OCI-M2 (cell line): ENCODE measurements around the gene ZBTB24.

Source experiments
- DNase-seq: peaks from one replicate; lab custom pipeline; 2025; ENCODE audit not compliant: unreplicated experiment; lab: John Stamatoyannopoulos, UW

Gene ZBTB24

DNA sequence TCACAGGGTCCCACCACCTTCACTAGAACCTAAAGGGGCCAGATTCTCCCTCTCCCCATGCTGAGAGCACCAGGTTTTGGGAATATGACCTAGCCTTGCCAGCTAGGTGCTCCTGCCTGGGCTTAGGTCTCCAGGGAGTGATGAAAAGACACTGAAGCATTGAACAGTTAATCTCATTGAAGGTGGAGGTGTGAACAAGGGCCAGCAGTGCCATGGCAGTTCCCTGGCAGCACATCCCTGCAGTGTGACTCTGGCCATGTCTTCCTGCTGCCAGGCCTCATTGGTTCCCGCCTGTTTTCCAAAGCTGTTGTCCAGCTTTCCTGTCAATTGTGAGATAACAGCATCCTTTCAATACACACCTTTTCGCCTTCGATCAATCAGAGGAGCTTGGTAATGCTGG, 53.5 kb downstream of the ZBTB24 start:
- DNase-seq, result no peak

DNA sequence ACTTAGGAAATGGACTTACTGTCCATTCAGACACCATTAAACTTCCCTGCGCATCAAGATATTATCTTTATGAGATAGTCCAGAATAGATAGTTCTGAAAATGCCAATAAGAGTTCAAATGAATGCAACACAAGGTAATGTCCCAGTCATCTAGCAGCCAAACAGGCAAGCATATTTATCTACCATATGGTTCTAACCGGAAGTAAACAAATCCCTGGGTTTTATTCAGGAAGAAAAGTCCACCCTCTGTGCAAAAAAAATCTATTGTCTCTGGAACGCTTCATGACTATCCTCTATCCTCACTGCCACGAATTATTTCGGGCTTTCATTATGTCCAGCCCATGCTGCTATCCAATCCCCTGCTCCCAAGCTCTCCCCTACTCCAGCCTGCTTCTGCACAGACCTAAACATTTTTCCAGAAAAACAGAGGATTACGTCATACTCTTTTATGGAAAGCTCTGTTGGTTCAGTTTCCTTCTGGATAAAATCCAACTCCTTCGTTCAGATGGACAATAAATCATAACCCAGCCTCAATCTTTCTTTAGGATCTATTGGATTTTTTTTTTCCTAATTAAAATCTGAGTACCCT, 54.0 kb downstream of the ZBTB24 start:
- DNase-seq, result no peak

DNA sequence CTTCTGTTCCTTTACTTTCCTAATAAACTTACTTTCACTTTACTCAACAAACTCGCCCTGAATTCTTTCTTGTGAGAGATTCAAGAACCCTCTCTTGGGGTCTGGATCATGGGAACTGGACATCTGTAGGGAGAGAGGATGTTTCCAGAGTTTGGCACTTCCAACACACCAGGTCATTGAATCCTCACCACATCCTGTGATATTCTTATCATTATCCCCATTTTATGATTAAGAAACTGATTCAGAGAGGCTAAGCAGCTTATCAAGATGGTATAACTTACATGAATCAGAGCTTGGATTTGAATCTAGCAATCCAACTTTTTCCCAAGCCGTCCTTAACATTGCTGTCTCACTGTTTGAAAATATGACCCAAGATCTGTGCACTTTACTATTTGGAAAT, 58.1 kb downstream of the ZBTB24 start:
- no peak for DNase-seq

DNA sequence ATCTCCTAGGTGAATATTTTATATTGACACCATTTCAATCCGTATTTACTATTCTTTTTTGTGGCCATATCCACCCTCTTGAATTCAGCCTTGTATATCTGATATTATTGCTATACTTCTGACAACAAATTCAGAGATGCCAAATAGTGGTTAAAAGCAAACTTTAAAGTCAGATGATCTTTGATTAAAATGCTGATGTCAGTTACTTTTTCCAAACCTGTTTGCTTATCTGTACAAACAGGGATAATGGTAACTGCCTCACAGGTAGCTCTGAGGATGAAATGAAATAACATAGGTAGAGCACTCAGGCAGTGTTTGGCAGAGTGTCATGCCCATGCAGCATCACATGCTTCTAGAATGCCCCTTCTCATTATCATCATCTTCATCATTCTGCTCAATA, 61.8 kb downstream of the ZBTB24 start:
- DNase-seq, result no peak

DNA sequence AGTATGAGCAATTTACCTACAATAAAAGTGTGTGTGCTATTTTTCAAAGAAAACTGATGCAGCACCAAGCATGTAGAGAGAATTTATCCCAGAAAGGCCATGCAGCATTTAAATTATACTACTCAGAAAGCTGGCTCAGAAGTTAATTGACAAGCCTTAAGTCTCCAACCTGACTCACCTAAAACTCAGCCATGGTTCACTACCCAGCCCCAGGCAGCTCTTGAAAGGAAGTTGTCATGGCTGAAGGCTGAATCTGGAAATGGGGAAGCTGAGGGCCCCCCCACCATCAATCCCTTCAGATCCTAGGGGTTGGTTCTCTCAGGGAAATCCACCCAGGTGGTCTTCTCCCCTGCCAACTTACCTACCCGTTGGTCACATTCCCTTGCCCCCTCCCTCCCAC, 62.3 kb downstream of the ZBTB24 start:
- no peak for DNase-seq

DNA sequence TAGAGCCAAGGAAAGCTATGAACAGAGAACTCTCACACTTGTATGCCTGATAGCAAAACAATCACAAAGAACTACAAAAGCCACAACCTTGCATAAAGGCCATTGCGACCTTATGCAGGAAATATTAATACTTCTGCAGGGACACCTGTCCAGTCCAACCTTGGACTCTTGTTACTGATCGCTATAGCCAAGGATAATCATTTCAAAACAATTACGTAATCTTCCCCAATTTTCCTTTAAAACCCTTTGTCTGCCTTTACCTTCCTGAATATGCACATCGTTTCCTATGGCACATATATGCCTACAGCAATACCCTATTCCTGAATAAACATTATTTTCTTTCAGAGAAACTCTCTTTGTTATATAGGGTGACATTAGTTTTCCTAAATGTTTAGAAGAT, 65.4 kb downstream of the ZBTB24 start:
- no peak for DNase-seq
